Gastroesophageal sphincter (tissue), 3 donors: Measurements from ENCODE around the gene KLF9.

ENCODE experiments used
- EP300 ChIP-seq: sonication (generic); formaldehyde crosslinking; IDR thresholded peaks from one replicate; pipeline ENCODE4 v1.6.1; 2017; ENCODE audit warnings: antibody characterized with exemption, mild to moderate bottlenecking
- POLR2A ChIP-seq, 2 donors: fragments of 450-650 bp; IDR thresholded peaks; one replicate each; pipeline ENCODE4 v1.6.1; 2017; ENCODE audit warnings: antibody characterized with exemption in 2 of 2, mild to moderate bottlenecking in 2 of 2, moderate library complexity in 1 of 2
- POLR2AphosphoS5 ChIP-seq: sonication (generic); formaldehyde crosslinking; IDR thresholded peaks from one replicate; pipeline ENCODE4 v1.6.1; 2017; ENCODE audit warnings: antibody characterized with exemption
- TF ChIP-seq, protein P1 (sequence below), 4 experiments: fragments of 200-600 bp in 2 of 4; fragments of 450-650 bp in 2 of 4; sonication (generic) in 1 of 4; IDR thresholded peaks; one replicate each; pipeline ENCODE4 v1.5.1; 2017 to 2019; ENCODE audit warnings: antibody characterized with exemption in 4 of 4, mild to moderate bottlenecking in 2 of 4, moderate library complexity in 2 of 4

DNA sequence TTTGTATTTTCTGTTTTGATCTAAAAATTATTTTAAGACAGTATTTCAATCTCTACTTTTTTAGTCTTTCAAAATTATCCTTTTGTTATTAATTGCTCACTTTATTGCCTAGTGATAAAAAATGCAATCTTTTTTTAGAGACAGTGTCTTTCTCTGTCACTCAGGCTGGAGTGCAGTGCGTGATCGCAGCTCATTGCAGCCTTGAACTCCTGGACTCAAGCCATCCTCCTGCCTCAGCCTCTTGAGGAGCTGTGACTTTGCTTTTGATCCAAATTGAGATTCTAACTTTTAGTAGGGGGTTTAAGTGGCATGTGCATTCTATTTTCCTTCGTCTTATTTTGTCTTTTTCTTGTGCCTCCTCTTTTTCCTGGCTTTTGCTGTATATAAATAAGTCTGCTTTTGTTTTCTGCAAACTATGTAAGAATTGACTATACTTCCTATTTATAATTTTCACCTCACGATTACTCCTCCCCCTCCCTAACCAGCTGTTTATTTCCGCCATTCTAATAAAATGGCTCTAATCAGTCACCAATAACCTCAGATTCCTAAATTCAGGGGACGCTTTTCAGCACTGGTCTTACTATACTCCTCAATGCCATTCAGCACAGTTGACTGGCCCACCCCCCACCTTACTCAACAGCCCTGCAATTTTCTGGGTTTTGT, 32.3 kb downstream of the KLF9 start:
- TF ChIP-seq, protein P1, sequence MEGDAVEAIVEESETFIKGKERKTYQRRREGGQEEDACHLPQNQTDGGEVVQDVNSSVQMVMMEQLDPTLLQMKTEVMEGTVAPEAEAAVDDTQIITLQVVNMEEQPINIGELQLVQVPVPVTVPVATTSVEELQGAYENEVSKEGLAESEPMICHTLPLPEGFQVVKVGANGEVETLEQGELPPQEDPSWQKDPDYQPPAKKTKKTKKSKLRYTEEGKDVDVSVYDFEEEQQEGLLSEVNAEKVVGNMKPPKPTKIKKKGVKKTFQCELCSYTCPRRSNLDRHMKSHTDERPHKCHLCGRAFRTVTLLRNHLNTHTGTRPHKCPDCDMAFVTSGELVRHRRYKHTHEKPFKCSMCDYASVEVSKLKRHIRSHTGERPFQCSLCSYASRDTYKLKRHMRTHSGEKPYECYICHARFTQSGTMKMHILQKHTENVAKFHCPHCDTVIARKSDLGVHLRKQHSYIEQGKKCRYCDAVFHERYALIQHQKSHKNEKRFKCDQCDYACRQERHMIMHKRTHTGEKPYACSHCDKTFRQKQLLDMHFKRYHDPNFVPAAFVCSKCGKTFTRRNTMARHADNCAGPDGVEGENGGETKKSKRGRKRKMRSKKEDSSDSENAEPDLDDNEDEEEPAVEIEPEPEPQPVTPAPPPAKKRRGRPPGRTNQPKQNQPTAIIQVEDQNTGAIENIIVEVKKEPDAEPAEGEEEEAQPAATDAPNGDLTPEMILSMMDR (IDR thresholded peaks at IDR 0.05), result no peak
- TF ChIP-seq POLR2AphosphoS5 (peak; percentile 32), EP300 (no peak), POLR2A (IDR thresholded peaks at IDR 0.05) (no peak)
